ENCODE measurements around the gene NMNAT3.

The NMNAT3 gene

DNA sequence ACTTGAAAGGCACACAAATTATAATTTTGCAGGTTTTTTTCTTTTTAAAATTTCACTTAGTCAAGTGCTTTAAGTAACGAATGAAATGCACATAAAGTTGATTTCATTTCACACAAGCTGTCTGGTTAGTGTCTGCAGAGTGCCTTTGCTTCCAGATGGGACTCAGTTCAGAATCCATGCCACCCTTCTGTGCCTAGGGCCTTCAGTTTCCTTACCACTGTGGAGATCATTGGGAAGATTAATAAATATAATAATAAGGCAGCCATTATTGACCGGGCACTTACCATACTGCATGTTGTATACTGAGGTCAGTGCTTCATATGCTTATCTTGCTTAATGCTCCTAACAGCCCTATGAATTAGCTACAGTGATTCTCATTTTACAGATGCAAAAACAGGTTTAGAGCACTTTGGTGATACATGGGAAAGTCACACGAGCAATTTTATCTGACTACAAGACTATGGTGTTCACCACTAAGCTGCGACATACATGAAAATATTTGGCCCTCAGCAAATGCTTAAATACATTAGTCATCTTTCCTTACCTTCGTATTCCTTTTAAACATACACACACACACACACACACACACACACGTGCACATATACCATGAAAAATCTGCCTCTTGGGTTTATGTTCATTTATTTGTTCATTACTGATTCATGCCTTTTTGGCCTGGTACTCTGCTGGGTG is 3.1 kb downstream of the NMNAT3 start:
- DNase-seq (ENCODE audit: low read depth) = no peak

DNA sequence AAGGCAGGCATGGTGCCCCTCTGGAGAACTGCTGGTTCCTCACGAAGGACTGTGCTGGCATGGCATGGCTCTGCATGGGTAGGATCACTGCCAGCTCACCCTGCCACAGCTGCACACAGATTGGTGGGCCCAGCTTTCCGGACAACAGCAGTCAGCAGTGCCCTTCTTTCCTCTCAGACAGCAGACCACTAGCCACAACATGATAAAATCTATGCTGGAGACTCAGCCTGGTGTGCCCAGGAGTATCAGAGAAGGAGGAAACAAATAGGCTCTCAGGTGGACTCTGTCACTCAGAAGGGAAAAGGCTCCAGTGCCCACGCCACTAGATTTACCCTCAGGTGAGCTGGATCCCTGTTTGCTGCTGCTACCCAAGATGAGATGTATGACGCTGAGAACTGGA is 4.9 kb downstream of the NMNAT3 start:
- no peak for DNase-seq (ENCODE audit: low read depth)

DNA sequence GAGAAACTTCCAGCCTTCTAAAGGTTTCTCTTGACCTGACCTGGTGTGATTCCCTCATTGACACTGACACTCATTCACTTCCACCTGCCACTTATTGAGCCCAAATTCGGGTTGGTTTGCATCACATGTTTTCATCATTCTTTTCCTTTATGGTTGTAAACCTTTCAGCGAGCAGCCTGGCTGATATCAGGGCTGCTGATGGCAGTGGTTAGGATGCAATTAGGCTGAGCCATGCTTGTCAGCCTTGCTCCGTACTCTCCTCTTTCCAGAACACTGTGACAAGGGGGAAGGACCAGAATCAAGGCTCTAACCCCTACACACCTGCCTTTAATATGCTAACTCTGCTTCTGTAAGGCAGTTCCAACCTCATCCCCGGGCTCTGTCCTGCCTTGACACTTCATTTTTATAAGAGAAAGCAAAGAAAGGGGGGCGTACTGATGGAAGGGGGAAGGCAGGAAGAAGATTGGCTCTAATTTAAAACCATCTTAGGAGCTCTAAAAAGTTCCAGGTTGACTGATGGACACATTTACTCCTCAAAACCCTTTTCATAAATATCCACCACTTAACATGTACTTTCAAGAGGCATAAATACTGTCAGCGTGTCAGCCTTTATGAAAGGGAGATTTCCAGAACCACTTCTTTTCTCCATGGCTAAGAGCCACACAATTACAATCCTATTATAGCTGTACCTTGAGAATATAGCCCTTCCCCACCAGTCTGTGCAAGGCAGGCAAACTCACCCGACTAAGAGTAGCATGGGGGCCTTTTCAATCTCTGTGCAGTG is 5.7 kb downstream of the NMNAT3 start:
- no peak for DNase-seq (ENCODE audit: low read depth)

DNA sequence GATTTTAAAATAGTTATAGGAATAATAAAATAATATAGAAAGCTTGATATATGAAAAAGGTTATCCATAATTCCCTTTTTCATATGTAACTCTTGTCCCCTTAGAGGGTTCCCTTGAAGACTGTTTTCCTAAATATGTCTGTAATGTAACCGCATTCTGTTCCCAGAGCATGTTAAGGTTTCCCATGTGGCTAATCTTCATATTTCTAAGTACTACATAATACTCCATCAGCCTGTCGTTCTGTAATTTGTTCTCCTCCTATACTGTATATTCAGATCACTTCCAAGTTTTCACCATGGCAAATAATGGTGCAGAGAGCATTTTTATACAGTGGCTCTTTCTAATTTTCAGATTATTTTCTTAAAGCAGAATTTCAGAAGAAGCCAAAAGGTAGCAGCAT is 6.7 kb downstream of the NMNAT3 start:
- DNase-seq (ENCODE audit: low read depth) = no peak

DNA sequence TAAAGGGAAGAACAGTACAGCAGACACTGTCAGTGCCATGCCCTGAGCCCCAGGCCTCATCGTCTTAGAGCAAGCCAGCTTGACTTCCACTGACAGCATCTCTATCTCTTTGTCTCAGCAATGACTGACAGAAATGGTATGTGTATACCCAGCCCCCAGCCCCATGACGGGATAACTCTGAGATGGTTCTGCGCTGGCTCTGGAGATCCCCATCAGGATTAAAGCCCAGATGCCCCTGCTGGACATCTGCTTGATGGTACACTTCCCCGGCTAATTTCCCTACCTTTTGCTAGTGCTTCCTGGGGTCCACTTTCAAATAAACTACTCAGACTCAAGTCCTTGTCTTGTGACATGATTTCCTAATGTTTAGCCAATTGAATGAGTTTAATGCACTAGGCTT is 7.6 kb downstream of the NMNAT3 start:
- no peak for DNase-seq (ENCODE audit: low read depth)

DNA sequence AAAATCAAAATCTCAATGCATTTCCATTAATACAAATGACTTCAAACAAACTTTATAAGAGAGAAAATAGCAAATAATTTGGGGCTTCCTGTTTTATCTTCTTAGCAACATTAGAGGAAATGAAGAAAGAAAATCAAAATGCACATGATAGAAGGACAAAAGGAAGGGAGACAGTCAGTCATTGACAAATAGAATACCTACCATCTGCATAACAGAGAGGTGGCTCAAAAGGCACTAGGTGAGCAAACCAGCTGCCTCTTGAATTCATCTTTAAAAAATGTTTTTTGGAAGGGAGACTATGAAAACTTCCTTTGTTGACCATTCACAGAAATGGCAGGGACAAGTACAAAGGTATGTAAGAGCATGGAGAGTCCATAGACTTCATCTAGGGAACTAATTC is 9.4 kb downstream of the NMNAT3 start:
- DNase-seq (ENCODE audit: low read depth) = no peak

DNA sequence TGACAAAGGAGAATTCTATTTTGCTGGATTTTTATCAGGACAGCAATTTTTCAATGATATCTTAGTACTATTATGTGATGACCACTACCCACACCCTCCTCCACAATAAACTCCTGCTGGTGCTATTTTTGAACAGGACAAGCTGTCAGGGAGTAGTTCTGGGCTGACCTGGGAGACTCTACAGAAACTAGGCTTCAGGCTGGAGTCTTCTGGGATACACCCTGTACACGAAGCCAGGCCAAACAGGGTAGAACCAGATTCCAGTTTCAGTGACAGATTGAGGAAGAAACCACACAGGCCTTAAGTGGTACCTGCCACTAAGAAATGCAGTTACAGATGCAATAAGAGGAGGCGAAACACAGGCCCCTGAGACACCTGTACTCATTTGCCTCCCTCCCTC is 12.8 kb downstream of the NMNAT3 start:
- DNase-seq (ENCODE audit: low read depth) = no peak

DNA sequence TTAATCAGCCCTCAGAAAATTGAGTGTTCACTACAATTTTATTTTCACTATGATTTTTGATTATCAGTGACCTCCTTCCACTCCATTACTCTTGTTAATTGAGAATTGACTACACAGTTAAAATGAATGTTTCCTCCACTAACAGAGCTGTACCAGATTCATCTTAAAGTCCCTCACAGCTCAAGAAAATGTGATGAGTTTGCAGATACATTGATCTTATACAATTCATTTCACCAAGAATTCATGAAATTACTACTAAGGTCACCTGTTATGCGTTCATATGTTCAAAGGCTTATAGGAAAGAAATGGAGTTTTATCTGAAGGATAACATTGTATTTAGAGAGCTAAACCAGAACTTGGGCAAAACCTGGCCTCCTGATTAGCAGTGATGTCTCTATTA is 17.5 kb downstream of the NMNAT3 start:
- no peak for DNase-seq (ENCODE audit: low read depth)

DNA sequence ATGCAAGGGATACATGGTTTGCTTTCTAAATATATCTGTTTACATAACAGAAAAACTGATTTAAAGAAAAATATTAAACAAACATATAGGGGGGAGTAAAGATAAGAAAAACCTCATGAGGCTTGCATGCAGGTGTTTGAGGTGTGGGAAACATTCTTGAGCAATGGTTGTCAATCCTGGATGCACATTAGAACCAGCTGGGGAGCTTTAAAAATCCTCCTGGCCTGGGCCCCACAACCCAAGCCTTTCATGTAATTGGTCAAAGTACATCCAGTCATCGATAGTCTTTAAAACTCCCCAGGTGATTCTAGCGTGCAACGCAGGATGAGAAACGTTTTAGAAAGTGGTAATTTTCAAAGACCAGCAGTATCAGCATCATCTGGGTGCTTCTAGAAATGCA is 18.3 kb downstream of the NMNAT3 start:
- DNase-seq (ENCODE audit: low read depth) = no peak

DNA sequence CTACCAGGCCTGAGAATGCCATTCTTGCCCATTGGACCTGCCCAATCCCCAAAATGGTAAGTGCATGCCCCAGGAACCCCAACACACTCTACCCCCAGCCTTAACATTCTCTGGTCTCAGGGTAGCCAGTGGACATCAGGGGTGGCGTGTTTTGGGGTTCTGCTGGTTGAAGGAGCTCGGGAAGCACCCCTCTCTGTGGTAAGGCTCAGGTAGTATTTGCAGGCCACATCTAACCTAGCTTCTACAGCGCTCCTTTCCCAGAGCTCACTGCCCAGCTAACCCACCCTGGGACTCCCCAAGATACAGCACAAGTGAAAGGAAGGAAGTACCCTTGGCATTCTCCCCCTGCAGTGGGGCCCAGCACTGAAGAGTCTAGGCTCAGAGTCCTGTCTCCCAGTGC is 19.8 kb downstream of the NMNAT3 start:
- no peak for DNase-seq (ENCODE audit: low read depth)

DNA sequence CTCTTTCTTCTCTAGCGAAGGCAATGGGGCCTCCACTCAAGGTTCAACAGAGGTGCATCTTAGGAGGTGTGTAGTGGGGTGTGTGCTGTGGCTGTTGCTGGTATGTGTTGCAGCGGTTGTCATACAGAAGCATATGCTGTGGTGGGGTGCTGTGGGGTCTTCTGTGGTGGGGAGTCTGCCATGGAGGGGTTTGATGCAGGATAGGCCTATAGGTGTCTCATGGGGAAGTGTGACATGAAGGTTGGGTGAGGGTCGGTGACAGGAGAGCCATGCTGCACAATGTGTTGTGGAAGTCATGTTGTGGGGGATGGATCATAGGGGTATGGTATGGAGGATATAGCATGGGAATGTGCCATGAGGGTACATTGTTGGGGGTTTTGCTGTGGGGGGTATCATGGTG is 20.3 kb downstream of the NMNAT3 start:
- no peak for DNase-seq (ENCODE audit: low read depth)

DNA sequence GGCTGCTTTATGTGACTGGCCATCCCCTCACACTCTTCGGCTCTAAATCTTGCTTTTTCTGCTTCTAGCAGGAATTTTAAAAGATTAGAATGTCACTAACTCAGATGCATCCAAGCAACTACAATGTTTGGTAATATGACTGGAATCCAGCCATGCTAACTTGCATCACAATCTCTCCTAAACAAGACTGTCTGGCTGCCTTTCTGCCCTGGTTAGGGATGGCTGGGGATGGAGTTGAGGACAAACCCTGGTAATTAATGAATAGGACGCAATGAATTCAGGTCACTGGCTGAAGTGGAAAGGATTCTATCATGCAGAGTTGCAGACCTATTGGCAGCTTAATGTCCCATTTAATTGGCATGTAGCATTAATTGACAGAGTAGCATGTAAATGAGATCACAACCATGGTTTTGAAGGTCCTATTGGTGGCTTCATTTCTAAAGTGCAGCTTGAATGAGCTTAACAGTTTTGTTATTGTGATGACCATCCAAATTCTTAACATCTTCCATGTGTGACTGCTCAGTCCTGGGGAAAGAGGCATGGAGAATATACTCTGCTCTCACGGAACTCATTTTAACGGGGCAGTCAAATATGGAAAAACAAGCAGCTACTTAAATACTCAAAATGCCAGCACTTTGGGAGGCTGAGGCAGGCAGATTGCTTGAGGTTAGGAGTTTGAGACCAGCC is 21.7 kb downstream of the NMNAT3 start:
- DNase-seq (ENCODE audit: low read depth) = no peak

DNA sequence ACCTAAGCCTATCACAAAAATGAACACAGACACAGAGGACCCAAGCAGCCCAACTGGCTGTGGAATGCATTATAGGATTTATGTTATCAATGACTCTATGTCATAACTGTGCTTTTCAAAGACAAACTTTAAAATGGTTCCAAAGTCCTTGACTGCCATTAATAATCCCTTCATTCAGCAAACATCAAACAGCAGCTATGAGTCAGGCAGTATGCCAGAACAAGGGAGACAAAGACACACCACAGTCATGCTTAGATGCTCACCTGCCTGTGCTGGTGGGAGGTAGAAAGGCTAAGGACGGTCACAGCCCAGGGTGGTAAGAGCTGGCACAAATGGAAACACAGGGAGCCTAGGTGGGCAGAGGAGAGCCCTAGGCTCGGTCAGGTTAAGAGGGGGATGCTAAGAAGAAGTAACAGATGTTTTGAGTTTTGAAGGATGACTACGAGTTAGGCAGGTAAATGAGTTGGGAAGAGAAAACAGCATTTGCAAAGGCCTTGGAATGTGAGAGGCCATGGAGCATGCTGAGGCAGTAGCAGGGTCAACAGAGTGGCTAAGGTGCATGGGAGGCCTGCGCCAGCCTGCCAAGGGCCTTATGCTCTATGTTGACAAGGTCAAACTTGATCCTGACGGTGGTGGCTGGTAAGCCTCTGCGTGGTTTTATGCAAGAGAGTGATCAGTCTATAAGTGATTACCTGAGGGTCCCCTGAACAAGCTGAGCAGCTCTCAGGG is 23.0 kb downstream of the NMNAT3 start:
- no peak for DNase-seq (ENCODE audit: low read depth)

DNA sequence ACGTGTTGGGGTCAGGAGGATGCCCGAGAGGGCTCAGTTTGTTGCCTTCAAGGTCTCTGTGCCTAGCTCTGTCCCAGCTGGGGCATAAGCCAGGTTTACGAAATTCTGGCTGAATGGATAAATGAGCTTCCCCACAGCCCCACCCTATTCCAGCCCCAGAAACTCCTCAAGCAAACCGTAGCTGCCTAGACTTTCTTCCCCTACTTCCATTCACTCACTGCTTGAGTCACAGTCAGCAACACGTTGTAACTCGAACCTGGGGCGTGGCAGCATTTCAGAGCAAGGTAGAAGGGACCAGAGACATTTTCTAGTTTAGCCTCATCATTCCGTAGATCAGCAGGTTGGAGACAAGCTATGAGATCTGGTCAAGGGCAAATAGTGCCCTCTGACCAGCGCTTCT is 24.2 kb downstream of the NMNAT3 start:
- no peak for DNase-seq (ENCODE audit: low read depth)

DNA sequence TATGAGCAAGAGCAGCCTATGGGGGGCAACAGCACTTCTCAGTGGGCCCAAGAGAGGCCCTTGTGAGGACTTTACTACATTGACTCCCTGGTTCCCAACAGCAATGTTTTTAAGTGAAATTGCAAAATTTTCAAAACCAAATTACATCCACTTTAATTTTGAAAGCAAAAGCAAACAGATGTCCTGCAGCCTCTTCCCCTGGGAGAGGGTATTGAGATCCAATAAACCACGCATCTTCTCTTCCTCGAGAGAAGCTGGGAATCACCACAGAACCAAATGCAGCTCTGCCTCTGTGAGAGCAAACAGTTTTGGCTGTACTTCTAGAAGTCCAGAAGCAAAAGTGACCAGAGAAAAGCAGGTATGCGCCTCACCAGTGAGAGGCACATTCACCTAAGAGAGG is 25.2 kb downstream of the NMNAT3 start:
- DNase-seq (ENCODE audit: low read depth) = no peak

DNA sequence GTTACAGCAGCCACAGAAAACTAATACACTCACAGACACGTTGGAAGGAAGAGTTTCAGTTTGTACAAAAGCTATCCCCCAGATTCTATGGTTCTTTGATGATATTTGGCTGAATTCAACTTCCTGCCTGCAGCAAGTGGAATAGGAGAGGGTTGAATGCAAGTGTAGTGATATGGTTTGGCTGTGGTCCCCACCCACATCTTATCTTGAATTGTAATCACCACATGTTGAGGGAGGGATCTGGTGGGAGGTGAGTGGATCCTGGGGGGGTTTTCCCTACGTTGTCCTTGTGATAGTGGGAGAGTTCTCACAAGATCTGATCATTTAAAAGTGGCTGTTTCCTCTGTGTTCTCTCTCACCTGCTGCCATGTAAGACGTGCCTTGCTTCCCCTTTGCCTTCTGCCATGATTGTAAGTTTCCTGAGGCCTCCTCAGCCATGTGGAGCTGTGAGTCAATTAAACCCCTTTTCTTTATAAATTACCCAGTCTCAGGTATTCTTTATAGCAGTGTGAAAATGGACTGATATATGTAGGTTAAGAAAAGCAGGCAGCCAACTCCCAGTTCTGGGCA is 29.8 kb downstream of the NMNAT3 start:
- DNase-seq (ENCODE audit: low read depth) = no peak

DNA sequence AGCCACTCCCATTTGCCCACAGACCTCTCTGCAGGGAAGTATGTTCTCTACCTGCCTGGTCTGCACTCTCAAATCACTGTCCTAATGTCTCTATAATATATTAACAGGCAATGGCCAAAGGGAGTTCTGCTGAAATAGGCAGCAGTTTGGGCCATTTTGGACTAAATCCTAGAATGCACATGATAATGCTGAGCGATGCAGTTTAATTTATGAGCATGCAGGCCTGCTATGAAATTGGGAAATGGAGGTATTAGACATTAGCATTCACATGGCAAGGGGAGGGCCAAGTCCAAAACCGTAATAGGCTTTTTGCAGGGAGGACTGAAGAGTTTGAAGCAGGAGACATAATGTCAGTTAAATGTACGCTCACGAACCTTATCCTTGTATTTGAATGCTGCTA is 31.3 kb downstream of the NMNAT3 start:
- DNase-seq (ENCODE audit: low read depth) = no peak

DNA sequence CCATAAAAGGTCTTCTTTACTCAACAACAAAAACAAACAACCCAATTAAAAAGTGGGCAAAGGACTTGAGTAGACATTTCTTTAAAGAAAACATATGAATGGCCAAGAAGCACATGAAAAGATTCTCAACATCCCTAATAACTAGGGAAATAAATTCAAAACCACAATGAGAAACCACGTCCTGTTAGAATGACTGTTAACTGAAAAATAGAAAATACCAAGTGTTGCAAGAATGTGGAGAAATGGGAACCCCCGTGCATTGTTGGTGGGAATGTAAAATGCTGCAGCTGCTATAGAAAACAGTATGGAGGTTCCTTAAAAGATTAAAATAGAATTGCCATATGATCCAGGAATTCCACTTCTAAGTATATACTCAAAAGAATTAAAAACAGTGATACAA is 34.8 kb downstream of the NMNAT3 start:
- no peak for DNase-seq (ENCODE audit: low read depth)

DNA sequence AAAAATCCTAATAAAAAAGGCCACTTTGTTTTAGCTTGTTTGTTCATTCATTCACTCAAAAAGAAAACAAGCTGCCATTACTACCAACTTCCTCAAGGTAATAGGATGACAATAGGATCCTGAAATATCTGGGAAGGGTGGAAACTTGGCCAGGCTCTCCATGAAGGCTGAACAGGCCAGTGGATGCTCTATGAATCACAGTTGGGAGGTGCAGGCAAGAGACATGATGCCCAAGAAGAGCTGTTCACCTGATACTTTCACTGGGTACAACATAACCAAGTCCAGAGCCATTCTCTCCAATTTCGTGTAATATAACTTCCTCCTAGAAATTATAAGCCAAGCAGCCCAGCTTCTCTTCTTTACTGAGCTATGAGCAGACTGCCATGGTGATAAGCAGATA is 37.3 kb downstream of the NMNAT3 start:
- DNase-seq (ENCODE audit: low read depth) = no peak

DNA sequence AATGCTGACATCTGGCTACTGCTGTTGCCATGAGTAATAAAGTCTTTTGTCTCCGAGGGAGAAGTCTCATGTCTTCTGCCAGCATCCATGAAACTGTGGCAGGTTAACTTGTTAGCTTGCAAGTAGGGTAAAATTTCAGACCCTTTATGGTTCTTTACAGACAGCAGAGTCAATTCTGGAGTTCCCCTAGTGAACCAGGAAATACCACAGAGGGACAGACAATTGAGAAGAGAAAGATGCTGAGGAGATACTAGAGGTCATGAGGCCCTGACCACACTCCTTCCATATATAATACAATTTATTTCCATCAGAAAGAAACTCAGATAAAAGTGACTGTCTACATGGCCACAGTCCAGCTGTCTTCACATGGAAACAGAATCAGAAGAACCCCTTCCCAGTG is 38.1 kb downstream of the NMNAT3 start:
- no peak for DNase-seq (ENCODE audit: low read depth)

DNA sequence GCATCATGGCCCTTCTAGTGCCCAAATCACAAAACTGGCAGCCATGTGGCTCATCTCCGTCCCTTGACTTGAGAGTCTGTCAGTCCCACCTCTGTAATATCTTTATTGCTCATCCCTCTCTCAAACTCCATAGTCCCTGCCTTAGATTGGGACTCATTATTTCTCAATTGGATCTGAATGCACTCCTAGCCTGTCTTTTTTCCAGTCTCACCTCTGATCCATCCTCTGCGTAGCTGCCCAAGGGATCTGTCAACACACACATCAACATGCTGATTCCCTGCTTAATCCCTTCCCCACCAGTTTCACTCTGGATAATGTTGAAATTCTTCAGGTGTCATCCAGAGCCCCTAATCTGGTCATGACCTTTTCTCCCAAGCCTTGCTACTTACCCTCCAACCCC is 39.3 kb downstream of the NMNAT3 start:
- DNase-seq (ENCODE audit: low read depth) = no peak

DNA sequence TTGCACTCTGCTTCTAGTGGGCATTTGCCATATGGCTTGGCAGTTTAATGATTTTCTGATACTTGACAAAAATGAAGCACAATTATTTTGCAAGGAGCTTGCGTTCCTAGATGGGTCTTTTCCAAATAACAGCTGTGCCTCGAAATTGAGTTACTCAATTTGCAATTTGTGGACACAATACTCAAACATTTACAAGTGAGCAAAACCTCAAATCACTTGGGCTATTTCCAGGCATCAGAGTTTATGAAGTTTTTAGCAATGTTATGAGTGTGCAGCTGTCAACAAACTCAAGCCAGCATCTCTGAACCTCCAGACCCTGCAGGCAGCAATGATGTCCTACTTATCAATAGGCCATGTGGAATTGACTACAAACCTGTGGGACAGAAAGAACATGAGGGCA is 41.3 kb downstream of the NMNAT3 start:
- no peak for DNase-seq (ENCODE audit: low read depth)
